ENCODE results near the gene KCNQ2. TPM values are rescaled to one million over a fixed set of nuclear protein-coding genes. Genes with fewer than 3 reads are reported as not detected.

Gene KCNQ2
- total and polyA plus RNA-seq, 4 donors: not detected

DNA sequence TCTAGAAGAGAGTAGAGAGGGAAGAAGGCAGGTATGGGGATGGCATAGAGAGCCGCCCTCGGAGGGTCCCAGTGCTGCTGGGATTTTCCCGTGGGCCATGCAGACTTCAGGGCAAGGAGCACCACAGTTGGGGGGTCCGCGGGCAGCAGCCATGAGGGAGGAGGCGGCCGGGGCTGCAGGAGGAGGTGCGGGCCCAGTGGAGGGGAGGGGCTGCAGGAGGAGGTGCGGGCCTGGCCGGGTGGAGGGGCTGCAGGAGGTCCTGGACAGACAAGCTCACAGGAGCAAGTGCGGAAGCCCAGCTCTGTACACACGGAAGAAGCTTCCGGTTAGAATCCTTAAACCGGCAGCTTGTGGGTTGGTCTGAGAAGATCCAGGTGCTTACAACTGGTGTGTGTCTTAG is 76.7 kb downstream of the KCNQ2 start:
- no peak for DNase-seq (ENCODE audit: low spot score)
- Histone ChIP-seq H3K9ac (ENCODE audit: low read depth in 1 of 2, low read length in 2 of 2) (no peak overlapping the region), H3K27ac (ENCODE audit: low read depth in 1 of 2, low read length in 2 of 2) (no peak overlapping the region), H3K4me3 (ENCODE audit: low read depth in 1 of 3, low read length in 3 of 3) (no peak overlapping the region), H3K27me3 (ENCODE audit: control insufficient read depth in 4 of 4, insufficient read depth in 4 of 4, low read length in 3 of 4) (no peaks in the 10 kb centered on the region), H3K9me3 (ENCODE audit: control insufficient read depth in 4 of 4, low read length in 3 of 4) (peaks cover 0 to 5% (median 3%) of the 10 kb centered on the region in 4 donors), H3K4me1 (ENCODE audit: control insufficient read depth in 4 of 4, insufficient read depth in 4 of 4, low read length in 3 of 4) (no peaks in the 10 kb centered on the region), H3K36me3 (ENCODE audit: control insufficient read depth in 4 of 4, insufficient read depth in 3 of 4, low read depth in 1 of 4, low read length in 3 of 4) (no peaks in the 10 kb centered on the region)
- TF ChIP-seq YY1 (IDR thresholded peaks at IDR 0.05): no peak
- no peak for TF ChIP-seq NR2F2 (IDR thresholded peaks at IDR 0.05)
- TF ChIP-seq MAX (IDR thresholded peaks at IDR 0.05): no peak
- 66% methylated on average over 14 of the region's 14 CpGs for WGBS

GRCh38 chr20:63394920-63395455 is 77.5 kb downstream of the KCNQ2 start:
- no peak overlapping the region for H3K9ac ChIP-seq (ENCODE audit: low read depth in 1 of 2, low read length in 2 of 2)
- H3K27me3 ChIP-seq (ENCODE audit: control insufficient read depth in 4 of 4, insufficient read depth in 4 of 4, low read length in 3 of 4): no peaks in the 10 kb centered on the region
- H3K36me3 ChIP-seq (ENCODE audit: control insufficient read depth in 4 of 4, insufficient read depth in 3 of 4, low read depth in 1 of 4, low read length in 3 of 4): no peaks in the 10 kb centered on the region
- peaks cover 0 to 5% (median 3%) of the 10 kb centered on the region in 4 donors for H3K9me3 ChIP-seq (ENCODE audit: control insufficient read depth in 4 of 4, low read length in 3 of 4)
- TF ChIP-seq, protein P1, sequence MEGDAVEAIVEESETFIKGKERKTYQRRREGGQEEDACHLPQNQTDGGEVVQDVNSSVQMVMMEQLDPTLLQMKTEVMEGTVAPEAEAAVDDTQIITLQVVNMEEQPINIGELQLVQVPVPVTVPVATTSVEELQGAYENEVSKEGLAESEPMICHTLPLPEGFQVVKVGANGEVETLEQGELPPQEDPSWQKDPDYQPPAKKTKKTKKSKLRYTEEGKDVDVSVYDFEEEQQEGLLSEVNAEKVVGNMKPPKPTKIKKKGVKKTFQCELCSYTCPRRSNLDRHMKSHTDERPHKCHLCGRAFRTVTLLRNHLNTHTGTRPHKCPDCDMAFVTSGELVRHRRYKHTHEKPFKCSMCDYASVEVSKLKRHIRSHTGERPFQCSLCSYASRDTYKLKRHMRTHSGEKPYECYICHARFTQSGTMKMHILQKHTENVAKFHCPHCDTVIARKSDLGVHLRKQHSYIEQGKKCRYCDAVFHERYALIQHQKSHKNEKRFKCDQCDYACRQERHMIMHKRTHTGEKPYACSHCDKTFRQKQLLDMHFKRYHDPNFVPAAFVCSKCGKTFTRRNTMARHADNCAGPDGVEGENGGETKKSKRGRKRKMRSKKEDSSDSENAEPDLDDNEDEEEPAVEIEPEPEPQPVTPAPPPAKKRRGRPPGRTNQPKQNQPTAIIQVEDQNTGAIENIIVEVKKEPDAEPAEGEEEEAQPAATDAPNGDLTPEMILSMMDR (IDR thresholded peaks at IDR 0.05; ENCODE audit: low read depth, low read length, missing input control): no peak
- TF ChIP-seq, protein P2, sequence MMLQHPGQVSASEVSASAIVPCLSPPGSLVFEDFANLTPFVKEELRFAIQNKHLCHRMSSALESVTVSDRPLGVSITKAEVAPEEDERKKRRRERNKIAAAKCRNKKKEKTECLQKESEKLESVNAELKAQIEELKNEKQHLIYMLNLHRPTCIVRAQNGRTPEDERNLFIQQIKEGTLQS (IDR thresholded peaks at IDR 0.05): no peak
- no peak for TF ChIP-seq NR2F2 (IDR thresholded peaks at IDR 0.05)
- no peak for TF ChIP-seq HNF4A (conservative IDR thresholded peaks at IDR 0.05)
- H3K27ac ChIP-seq (ENCODE audit: low read depth in 1 of 2, low read length in 2 of 2): no peak overlapping the region
- no peak for DNase-seq (ENCODE audit: low spot score)
- H3K4me3 ChIP-seq (ENCODE audit: low read depth in 1 of 3, low read length in 3 of 3): no peak overlapping the region
- 72% methylated on average over 22 of the region's 22 CpGs for WGBS
- no peaks in the 10 kb centered on the region for H3K4me1 ChIP-seq (ENCODE audit: control insufficient read depth in 4 of 4, insufficient read depth in 4 of 4, low read length in 3 of 4)

- Histone ChIP-seq H3K36me3 (ENCODE audit: control insufficient read depth in 4 of 4, insufficient read depth in 3 of 4, low read depth in 1 of 4, low read length in 3 of 4) (no peaks in the 10 kb centered on the region), H3K9me3 (ENCODE audit: control insufficient read depth in 4 of 4, low read length in 3 of 4) (peaks cover 0 to 5% (median 3%) of the 10 kb centered on the region in 4 donors), H3K27ac (ENCODE audit: low read depth in 1 of 2, low read length in 2 of 2) (no peak overlapping the region), H3K9ac (ENCODE audit: low read depth in 1 of 2, low read length in 2 of 2) (no peak overlapping the region), H3K27me3 (ENCODE audit: control insufficient read depth in 4 of 4, insufficient read depth in 4 of 4, low read length in 3 of 4) (peaks cover 0 to 1% (median 0%) of the 10 kb centered on the region in 4 donors), H3K4me1 (ENCODE audit: control insufficient read depth in 4 of 4, insufficient read depth in 4 of 4, low read length in 3 of 4) (no peaks in the 10 kb centered on the region), H3K4me3 (ENCODE audit: low read depth in 1 of 3, low read length in 3 of 3) (no peak overlapping the region)
- no peak for DNase-seq (ENCODE audit: low spot score)
- WGBS: 38% methylated on average over 32 of the region's 32 CpGs
- no peak for TF ChIP-seq RAD21 (IDR thresholded peaks at IDR 0.05)
- TF ChIP-seq YY1 (IDR thresholded peaks at IDR 0.05): no peak
- no peak for TF ChIP-seq ZBTB33 (IDR thresholded peaks at IDR 0.05)
- TF ChIP-seq TAF1 (conservative IDR thresholded peaks at IDR 0.05): no peak
- TF ChIP-seq, protein P1 (IDR thresholded peaks at IDR 0.05; ENCODE audit: low read depth, low read length, missing input control): no peak
- no peak for TF ChIP-seq EGR1 (IDR thresholded peaks at IDR 0.05; ENCODE audit: low read depth in 2 of 2)
- no peak for TF ChIP-seq FOXA1 (IDR thresholded peaks at IDR 0.05)
- no peak for TF ChIP-seq RXRA (IDR thresholded peaks at IDR 0.05)
- TF ChIP-seq JUND (IDR thresholded peaks at IDR 0.05): no peak
- TF ChIP-seq FOXA2 (IDR thresholded peaks at IDR 0.05): no peak
- TF ChIP-seq MAX (IDR thresholded peaks at IDR 0.05): no peak
- TF ChIP-seq, protein P2 (IDR thresholded peaks at IDR 0.05): no peak
- no peak for TF ChIP-seq HNF4G (IDR thresholded peaks at IDR 0.05)
- no peak for TF ChIP-seq NR2F2 (IDR thresholded peaks at IDR 0.05)
- no peak for TF ChIP-seq HNF4A (conservative IDR thresholded peaks at IDR 0.05)
- no peak for TF ChIP-seq GABPA (IDR thresholded peaks at IDR 0.05 in 1 of 2, conservative IDR thresholded peaks at IDR 0.05 in 1 of 2)
Observed at GRCh38 chr20:63394069-63394919, 78.2 kb downstream of the KCNQ2 start.
